Natural killer cell (primary cell): ENCODE data around the gene NDUFAF3. TPM values are rescaled to one million over a fixed set of nuclear protein-coding genes. Genes with fewer than 3 reads are reported as not detected.

Source experiments
- ATAC-seq, 3 donors: fragments of 150-1000 bp in 2 of 3; fragments of 200-7000 bp in 1 of 3; cut with Tn5 transposase; 1 replicate in 1 of 3; 2 replicates in 2 of 3; pipeline ENCODE4 v1.10.0; 2021; ENCODE audit warnings: mild to moderate bottlenecking in 2 of 3, moderate library complexity in 2 of 3
- DNase-seq, 2 donors: peaks; one replicate each; pipeline versions ENCODE4 v3.0.0 to v3.0.0-alpha.2; 2013 to 2021; ENCODE audit warnings: mixed read lengths in 1 of 2
- H3K27ac ChIP-seq: one replicate; pipeline ENCODE4 v1.5.1; 2013; ENCODE audit warnings: mild to moderate bottlenecking, low read length
- H3K27me3 ChIP-seq: one replicate; pipeline ENCODE4 v1.6.1; 2013; ENCODE audit warnings: low read length; ENCODE audit not compliant: control insufficient read depth, insufficient read depth
- H3K36me3 ChIP-seq: one replicate; pipeline ENCODE4 v1.6.1; 2013; ENCODE audit warnings: low read length; ENCODE audit not compliant: control insufficient read depth, insufficient read depth
- H3K4me1 ChIP-seq: one replicate; pipeline ENCODE4 v1.6.1; 2013; ENCODE audit warnings: low read length; ENCODE audit not compliant: control insufficient read depth, insufficient read depth
- H3K4me3 ChIP-seq: one replicate; pipeline ENCODE4 v1.5.1; 2013; ENCODE audit warnings: low read length
- H3K9me3 ChIP-seq: one replicate; pipeline ENCODE4 v1.6.1; 2013; ENCODE audit warnings: low read length; ENCODE audit not compliant: control insufficient read depth, insufficient read depth
- H3K27ac Mint-ChIP-seq, 2 donors: one replicate each; pipeline ENCODE4 v1.8.0; 2022; ENCODE audit warnings: mild to moderate bottlenecking in 2 of 2, mixed read lengths in 2 of 2, moderate library complexity in 1 of 2
- H3K27me3 Mint-ChIP-seq, 2 donors: one replicate each; pipeline ENCODE4 v1.8.0; 2022; ENCODE audit warnings: low read depth in 2 of 2, mixed read lengths in 2 of 2
- H3K36me3 Mint-ChIP-seq: one replicate; pipeline ENCODE4 v1.8.0; 2022; ENCODE audit warnings: mixed read lengths
- H3K4me1 Mint-ChIP-seq, 2 donors: one replicate each; pipeline ENCODE4 v1.8.0; 2022; ENCODE audit warnings: mixed read lengths in 2 of 2
- H3K4me3 Mint-ChIP-seq: one replicate; pipeline ENCODE4 v1.8.0; 2022; ENCODE audit warnings: mild to moderate bottlenecking, moderate library complexity, mixed read lengths
- H3K9me3 Mint-ChIP-seq, 2 donors: one replicate each; pipeline ENCODE4 v1.8.0; 2022; ENCODE audit warnings: mixed read lengths in 2 of 2
- CTCF ChIP-seq: fragments of 200-600 bp; IDR thresholded peaks from one replicate; pipeline ENCODE4 v1.8.0; 2022; ENCODE audit warnings: antibody characterized with exemption
- WGBS: methylation state at CpG from one replicate; pipeline ENCODE4 v1.1.7; 2013; ENCODE audit warnings: missing lambda C conversion rate; ENCODE audit not compliant: insufficient coverage; 5-methylcytosine and 5-hydroxymethylcytosine counted together
- intact Hi-C: fragments of 100-400 bp; cut with micrococcal nuclease; formaldehyde crosslinking; loops from one replicate; pipeline ENCODE4 v1.14.2; 2022
- total RNA-seq, 4 donors: library from RNA; stranded (reverse); fragments of 120-200 nt in 1 of 4; gene quantifications; one replicate each; pipeline versions ENCODE4 v1.2.3 to v1.2.4, GENCODE V29; 2013 to 2022

NDUFAF3 gene
- total RNA-seq, 3 donors from 2014 or later (not counting 1 experiment from before 2014, with no cell fraction given) = 51.0 to 72.9 (median 66.1) TPM

GRCh38 chr3:49024449-49024848 is 2.5 kb downstream of the NDUFAF3 start:
- TF ChIP-seq CTCF = no peak
- Histone ChIP-seq H3K36me3 (peaks cover 26% of the 10 kb centered on the region), H3K4me1 (peaks cover 39% of the 10 kb centered on the region), H3K4me3 (no peak overlapping the region), H3K27me3 (no peaks in the 10 kb centered on the region), H3K27ac (no peak overlapping the region), H3K9me3 (no peaks in the 10 kb centered on the region)
- Mint-ChIP-seq H3K27ac (peak overlapping the region in 1 of 2 donors; percentile 95), H3K4me3 (peak overlapping the region; percentile 13), H3K4me1 (peaks cover 34 to 55% of the 10 kb centered on the region in 2 donors), H3K36me3 (no peaks in the 10 kb centered on the region), H3K9me3 (no peaks in the 10 kb centered on the region), H3K27me3 (no peaks in the 10 kb centered on the region)
- intact Hi-C loops = loop anchor here (5.0 kb wide), 1 partner anchor 37 kb away; no protein-coding TSS in a partner anchor
- ATAC-seq (no peak), DNase-seq (no peak)
- WGBS = 90% methylated on average over 5 of the region's 5 CpGs

GRCh38 chr3:49025005-49025792 is 3.3 kb downstream of the NDUFAF3 start:
- Mint-ChIP-seq H3K9me3 (no peaks in the 10 kb centered on the region), H3K27ac (peak overlapping the region; percentile 71 to 95), H3K4me3 (no peak overlapping the region), H3K27me3 (no peaks in the 10 kb centered on the region), H3K36me3 (no peaks in the 10 kb centered on the region), H3K4me1 (peaks cover 38 to 57% of the 10 kb centered on the region in 2 donors)
- H3K27ac ChIP-seq = no peak overlapping the region
- intact Hi-C loops = no loop called here
- no peaks in the 10 kb centered on the region for H3K27me3 ChIP-seq
- peaks cover 32% of the 10 kb centered on the region for H3K4me1 ChIP-seq
- ATAC-seq (no peak), DNase-seq (no peak)
- WGBS = 80% methylated on average over 13 of the region's 13 CpGs
- no peaks in the 10 kb centered on the region for H3K9me3 ChIP-seq
- no peak overlapping the region for H3K4me3 ChIP-seq
- peaks cover 30% of the 10 kb centered on the region for H3K36me3 ChIP-seq
- no peak for TF ChIP-seq CTCF

- Mint-ChIP-seq H3K4me3 (no peak overlapping the region), H3K27ac (peak overlapping the region; percentile 71 to 95)
These were observed 4.0 kb downstream of the NDUFAF3 start for GRCh38 chr3:49025793-49026520.

More at GRCh38 chr3:49025793-49026520, 4.0 kb downstream of the NDUFAF3 start:
- DNase-seq = no peak
- H3K4me1 ChIP-seq = peaks cover 25% of the 10 kb centered on the region
- no peak overlapping the region for H3K27ac ChIP-seq
- no peak overlapping the region for H3K4me3 ChIP-seq
- peaks cover 38 to 52% of the 10 kb centered on the region in 2 donors for H3K4me1 Mint-ChIP-seq
- no peak for TF ChIP-seq CTCF
- H3K9me3 ChIP-seq = no peaks in the 10 kb centered on the region
- 95% methylated on average over 8 of the region's 8 CpGs for WGBS
- no peaks in the 10 kb centered on the region for H3K27me3 Mint-ChIP-seq
- ATAC-seq = no peak
- H3K36me3 ChIP-seq = peaks cover 37% of the 10 kb centered on the region
- no peaks in the 10 kb centered on the region for H3K36me3 Mint-ChIP-seq
- intact Hi-C loops = no loop called here
- H3K9me3 Mint-ChIP-seq = no peaks in the 10 kb centered on the region
- H3K27me3 ChIP-seq = no peaks in the 10 kb centered on the region
